ENCODE results near the gene NUDCD3.

NUDCD3 gene

DNA sequence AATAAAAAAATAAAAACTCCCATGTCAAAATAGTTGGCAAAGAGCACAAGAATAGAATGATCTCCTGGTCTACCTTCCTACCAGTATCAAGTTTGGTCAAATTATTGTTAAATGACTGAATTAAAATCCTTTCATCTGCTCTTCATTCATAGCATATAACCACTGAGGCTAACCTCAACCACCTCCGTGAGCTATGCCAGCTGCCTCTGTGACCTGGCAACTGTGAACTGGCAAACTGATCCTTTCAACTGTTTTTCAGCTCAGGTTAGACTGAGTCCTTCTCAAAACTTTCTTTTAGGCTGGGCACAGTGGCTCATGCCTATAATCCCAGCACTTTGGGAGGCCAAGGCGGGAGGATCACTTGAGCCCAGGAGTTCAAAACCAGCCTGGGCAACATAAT, 36.1 kb downstream of the NUDCD3 start:
- H3K27ac Mint-ChIP-seq: peak overlapping the region; percentile 38
- H3K4me3 Mint-ChIP-seq: no peak overlapping the region
- H3K36me3 Mint-ChIP-seq (ENCODE audit: low read depth): peaks cover 65% of the 10 kb centered on the region
- no peaks in the 10 kb centered on the region for H3K9me3 Mint-ChIP-seq
- peaks cover 72% of the 10 kb centered on the region for H3K4me1 Mint-ChIP-seq (ENCODE audit: low read depth)
- no peaks in the 10 kb centered on the region for H3K27me3 Mint-ChIP-seq

- Mint-ChIP-seq H3K4me1 (ENCODE audit: low read depth) (peaks cover 65% of the 10 kb centered on the region), H3K4me3 (no peak overlapping the region), H3K27ac (no peak overlapping the region), H3K27me3 (no peaks in the 10 kb centered on the region), H3K9me3 (no peaks in the 10 kb centered on the region), H3K36me3 (ENCODE audit: low read depth) (peaks cover 74% of the 10 kb centered on the region)
Measured at GRCh38 chr7:44451123-44451522, 39.3 kb downstream of the NUDCD3 start.

DNA sequence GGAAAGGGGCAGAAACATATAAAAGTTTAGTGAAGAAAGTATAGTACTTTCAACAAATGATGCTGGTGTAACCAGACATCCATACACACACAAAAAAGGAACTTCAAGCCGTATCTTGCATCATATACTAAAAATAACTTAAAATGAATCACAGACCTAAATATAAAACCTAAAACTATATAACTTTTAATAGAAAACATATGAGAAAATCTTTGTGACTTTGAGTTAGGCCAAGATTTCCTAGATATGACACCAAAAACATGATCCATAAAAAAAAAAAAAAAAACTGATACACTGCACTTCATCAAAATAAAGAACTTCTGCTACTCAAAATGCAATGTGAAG, 40.9 kb downstream of the NUDCD3 start:
- no peaks in the 10 kb centered on the region for H3K9me3 Mint-ChIP-seq
- H3K36me3 Mint-ChIP-seq (ENCODE audit: low read depth): peaks cover 81% of the 10 kb centered on the region
- H3K4me1 Mint-ChIP-seq (ENCODE audit: low read depth): peaks cover 53% of the 10 kb centered on the region
- H3K4me3 Mint-ChIP-seq: peak overlapping the region; percentile 0
- no peaks in the 10 kb centered on the region for H3K27me3 Mint-ChIP-seq
- peak overlapping the region; percentile 57 for H3K27ac Mint-ChIP-seq

DNA sequence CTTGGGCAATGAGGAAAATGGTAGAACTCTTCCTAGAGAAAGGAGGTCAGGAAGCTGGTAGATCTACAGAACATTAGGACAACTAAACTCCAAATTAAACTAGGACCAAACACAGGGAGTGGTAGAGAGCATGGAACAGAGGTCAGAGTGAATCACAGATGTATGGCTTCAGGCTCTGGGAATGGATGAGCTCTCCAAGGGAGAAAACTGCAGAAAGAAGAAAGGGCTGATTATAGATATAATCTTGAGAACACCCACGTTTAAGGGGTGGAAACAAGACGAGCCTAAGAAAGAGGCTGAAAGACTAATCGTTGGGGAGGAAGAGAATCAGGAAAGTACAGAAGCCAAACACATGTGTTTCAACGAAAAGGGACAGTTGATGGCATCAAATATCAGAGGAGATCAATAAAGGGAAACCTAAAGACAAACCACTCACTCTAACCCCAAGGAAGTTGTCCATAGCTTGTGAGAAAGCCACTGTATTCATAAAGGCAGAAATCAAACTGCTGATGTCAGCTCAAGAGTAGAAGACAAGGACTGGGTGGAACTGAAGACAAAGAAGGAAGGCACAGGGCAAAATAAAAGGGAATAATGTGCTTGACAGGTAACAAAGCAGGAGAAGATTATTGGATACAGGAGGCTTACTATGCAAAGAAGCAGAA, 41.4 kb downstream of the NUDCD3 start:
- no peaks in the 10 kb centered on the region for H3K27me3 Mint-ChIP-seq
- H3K36me3 Mint-ChIP-seq (ENCODE audit: low read depth): peaks cover 78% of the 10 kb centered on the region
- peaks cover 48% of the 10 kb centered on the region for H3K4me1 Mint-ChIP-seq (ENCODE audit: low read depth)
- peak overlapping the region; percentile 57 for H3K27ac Mint-ChIP-seq
- no peaks in the 10 kb centered on the region for H3K9me3 Mint-ChIP-seq
- H3K4me3 Mint-ChIP-seq: peak overlapping the region; percentile 0

DNA sequence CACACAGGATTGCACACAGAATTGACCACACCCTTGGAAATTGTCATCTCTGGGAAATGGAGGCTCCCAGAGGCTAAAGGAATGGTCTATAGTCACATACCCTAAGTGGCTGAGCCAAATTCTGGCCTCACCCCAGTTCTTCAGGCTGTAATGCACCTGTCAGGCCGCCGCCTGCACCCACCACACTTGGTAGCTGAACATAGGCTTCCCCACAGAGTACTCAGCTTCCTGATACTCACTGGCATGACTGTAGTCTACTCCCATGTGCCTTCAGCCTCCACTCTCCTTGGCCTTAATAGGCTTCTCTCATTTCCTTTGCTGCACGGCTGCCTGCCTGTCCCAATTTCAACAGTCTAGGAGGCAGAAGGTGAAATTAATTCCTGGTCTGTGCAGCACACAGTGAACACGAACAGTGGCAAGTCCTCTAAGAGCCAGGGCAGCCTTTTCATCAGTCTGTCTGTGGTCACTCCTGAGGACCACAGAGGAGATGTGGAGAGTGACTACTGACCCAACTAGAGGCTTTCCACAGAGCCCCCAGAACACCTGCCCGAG, 42.5 kb downstream of the NUDCD3 start:
- Mint-ChIP-seq H3K4me1 (ENCODE audit: low read depth) (peaks cover 41% of the 10 kb centered on the region), H3K36me3 (ENCODE audit: low read depth) (peaks cover 73% of the 10 kb centered on the region), H3K27me3 (no peaks in the 10 kb centered on the region), H3K9me3 (no peaks in the 10 kb centered on the region), H3K27ac (no peak overlapping the region), H3K4me3 (no peak overlapping the region)

GRCh38 chr7:44445986-44446671, 44.3 kb downstream of the NUDCD3 start:
- Mint-ChIP-seq H3K4me3 (no peak overlapping the region), H3K4me1 (ENCODE audit: low read depth) (peaks cover 38% of the 10 kb centered on the region), H3K36me3 (ENCODE audit: low read depth) (peaks cover 62% of the 10 kb centered on the region), H3K9me3 (no peaks in the 10 kb centered on the region), H3K27me3 (no peaks in the 10 kb centered on the region), H3K27ac (no peak overlapping the region)

GRCh38 chr7:44441079-44441478, 49.4 kb downstream of the NUDCD3 start:
- H3K4me3 Mint-ChIP-seq: no peak overlapping the region
- H3K36me3 Mint-ChIP-seq (ENCODE audit: low read depth): peaks cover 41% of the 10 kb centered on the region
- no peaks in the 10 kb centered on the region for H3K27me3 Mint-ChIP-seq
- H3K9me3 Mint-ChIP-seq: no peaks in the 10 kb centered on the region
- peaks cover 43% of the 10 kb centered on the region for H3K4me1 Mint-ChIP-seq (ENCODE audit: low read depth)
- no peak overlapping the region for H3K27ac Mint-ChIP-seq

DNA sequence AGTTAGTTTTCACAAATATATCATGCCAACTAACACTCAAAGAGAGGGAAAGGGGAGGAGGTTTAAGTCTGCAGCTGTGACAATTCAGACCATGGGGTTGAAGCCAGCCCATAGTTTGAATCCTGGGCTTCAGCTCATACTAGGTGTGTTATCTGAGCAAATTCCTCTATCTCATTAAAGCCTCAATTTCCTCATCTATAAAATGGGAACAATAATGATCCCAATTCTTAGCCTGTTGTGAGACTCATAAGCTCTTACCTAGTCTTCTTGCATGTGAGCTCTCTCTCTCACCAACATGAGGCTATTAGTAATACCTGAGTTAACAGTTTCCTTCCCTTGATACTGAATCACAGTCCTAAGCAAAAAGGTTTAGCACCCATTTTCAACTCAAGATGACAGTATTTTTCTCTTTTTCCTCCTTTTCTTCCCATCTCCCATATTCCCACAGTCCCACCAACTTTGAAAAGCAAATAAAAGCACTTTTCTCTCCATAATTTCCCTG, 49.8 kb downstream of the NUDCD3 start:
- Mint-ChIP-seq H3K4me3 (no peak overlapping the region), H3K9me3 (no peaks in the 10 kb centered on the region), H3K4me1 (ENCODE audit: low read depth) (peaks cover 48% of the 10 kb centered on the region), H3K27me3 (no peaks in the 10 kb centered on the region), H3K36me3 (ENCODE audit: low read depth) (peaks cover 39% of the 10 kb centered on the region), H3K27ac (no peak overlapping the region)

- Mint-ChIP-seq H3K4me3 (no peak overlapping the region), H3K27ac (peak overlapping the region; percentile 24), H3K36me3 (ENCODE audit: low read depth) (peaks cover 36% of the 10 kb centered on the region), H3K27me3 (no peaks in the 10 kb centered on the region), H3K9me3 (no peaks in the 10 kb centered on the region), H3K4me1 (ENCODE audit: low read depth) (peaks cover 50% of the 10 kb centered on the region)
Measured at GRCh38 chr7:44439926-44440325, 50.5 kb downstream of the NUDCD3 start.

- no peaks in the 10 kb centered on the region for H3K9me3 Mint-ChIP-seq
- H3K4me3 Mint-ChIP-seq: no peak overlapping the region
- no peak overlapping the region for H3K27ac Mint-ChIP-seq
- peaks cover 35% of the 10 kb centered on the region for H3K36me3 Mint-ChIP-seq (ENCODE audit: low read depth)
- H3K27me3 Mint-ChIP-seq: no peaks in the 10 kb centered on the region
- peaks cover 55% of the 10 kb centered on the region for H3K4me1 Mint-ChIP-seq (ENCODE audit: low read depth)
Measured at GRCh38 chr7:44438816-44439215, 51.6 kb downstream of the NUDCD3 start.

GRCh38 chr7:44434201-44434600, 56.3 kb downstream of the NUDCD3 start:
- H3K36me3 Mint-ChIP-seq (ENCODE audit: low read depth): peaks cover 28% of the 10 kb centered on the region
- H3K4me3 Mint-ChIP-seq: no peak overlapping the region
- no peaks in the 10 kb centered on the region for H3K27me3 Mint-ChIP-seq
- H3K4me1 Mint-ChIP-seq (ENCODE audit: low read depth): peaks cover 56% of the 10 kb centered on the region
- H3K27ac Mint-ChIP-seq: no peak overlapping the region
- H3K9me3 Mint-ChIP-seq: no peaks in the 10 kb centered on the region

- H3K4me1 Mint-ChIP-seq (ENCODE audit: low read depth): peaks cover 50% of the 10 kb centered on the region
- no peak overlapping the region for H3K4me3 Mint-ChIP-seq
- H3K36me3 Mint-ChIP-seq (ENCODE audit: low read depth): peaks cover 23% of the 10 kb centered on the region
- no peak overlapping the region for H3K27ac Mint-ChIP-seq
- no peaks in the 10 kb centered on the region for H3K27me3 Mint-ChIP-seq
- no peaks in the 10 kb centered on the region for H3K9me3 Mint-ChIP-seq
Measured at GRCh38 chr7:44433255-44434022, 57.0 kb downstream of the NUDCD3 start.

GRCh38 chr7:44432381-44432977, 58.0 kb downstream of the NUDCD3 start:
- Mint-ChIP-seq H3K36me3 (ENCODE audit: low read depth) (peaks cover 25% of the 10 kb centered on the region), H3K9me3 (no peaks in the 10 kb centered on the region), H3K4me3 (no peak overlapping the region), H3K4me1 (ENCODE audit: low read depth) (peaks cover 58% of the 10 kb centered on the region), H3K27me3 (no peaks in the 10 kb centered on the region), H3K27ac (no peak overlapping the region)

DNA sequence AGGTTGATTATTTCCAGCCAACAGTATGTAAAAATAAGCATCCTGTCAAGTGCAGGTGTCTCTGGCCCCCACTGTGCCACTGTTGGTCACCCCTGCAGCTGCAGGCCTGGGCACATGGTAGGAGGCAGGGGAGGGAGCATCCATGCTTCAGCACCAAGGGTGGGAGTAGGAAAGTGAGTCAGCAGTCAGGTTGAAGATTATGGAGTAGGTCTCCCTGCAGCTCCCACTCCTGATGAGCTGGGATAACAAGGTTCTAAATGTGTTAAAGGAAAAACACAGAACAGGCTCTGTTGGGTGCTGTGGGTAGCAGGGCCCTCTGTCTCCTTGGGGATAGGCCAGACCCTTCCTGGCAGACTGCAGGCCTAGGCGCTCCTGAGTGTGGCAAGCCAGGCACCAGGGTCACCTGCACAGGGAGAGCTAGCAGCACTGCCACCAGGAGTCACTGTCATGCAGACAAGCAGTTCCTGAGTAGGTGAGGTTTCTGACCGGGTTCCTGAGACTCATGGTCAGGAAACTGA, 59.3 kb downstream of the NUDCD3 start:
- Mint-ChIP-seq H3K4me3 (no peak overlapping the region), H3K4me1 (ENCODE audit: low read depth) (peaks cover 49% of the 10 kb centered on the region), H3K36me3 (ENCODE audit: low read depth) (peaks cover 31% of the 10 kb centered on the region), H3K9me3 (no peaks in the 10 kb centered on the region), H3K27ac (peak overlapping the region; percentile 42), H3K27me3 (no peaks in the 10 kb centered on the region)
